Activated CD4-positive, alpha-beta memory T cell treated with anti-CD3 and anti-CD28 coated beads for 36 hours (primary cell): ENCODE data around the gene PHLPP2. TPM values are rescaled to one million over a fixed set of nuclear protein-coding genes. Genes with fewer than 3 reads are reported as not detected.

Source experiments
- CTCF ChIA-PET: fragments of 350-600 bp; sonication (Branson Sonifier 250); formaldehyde crosslinking; loops from one replicate; lab custom pipeline; 2021; ENCODE audit warnings: antibody characterized with exemption, inconsistent platforms; lab: Charles Lee
- POLR2A ChIA-PET: fragments of 350-600 bp; sonication (Branson Sonifier 250); formaldehyde crosslinking; loops from one replicate; lab custom pipeline; 2021; ENCODE audit warnings: antibody characterized with exemption; lab: Charles Lee
- DNase-seq: peaks from one replicate; pipeline ENCODE4 v3.0.0-alpha.2; 2020
- H3K27ac Mint-ChIP-seq: one replicate; pipeline ENCODE4 v1.8.0; 2021; ENCODE audit warnings: mixed read lengths
- H3K27me3 Mint-ChIP-seq: one replicate; pipeline ENCODE4 v1.8.0; 2021; ENCODE audit warnings: mixed read lengths
- H3K36me3 Mint-ChIP-seq: one replicate; pipeline ENCODE4 v1.8.0; 2021; ENCODE audit warnings: mixed read lengths
- H3K4me1 Mint-ChIP-seq: one replicate; pipeline ENCODE4 v1.8.0; 2021; ENCODE audit warnings: low read depth, mixed read lengths
- H3K4me3 Mint-ChIP-seq: one replicate; pipeline ENCODE4 v1.8.0; 2021; ENCODE audit warnings: mild to moderate bottlenecking, mixed read lengths
- H3K9me3 Mint-ChIP-seq: one replicate; pipeline ENCODE4 v1.8.0; 2021; ENCODE audit warnings: mixed read lengths
- intact Hi-C: fragments of 100-400 bp; cut with micrococcal nuclease; formaldehyde crosslinking; loops from one replicate; pipeline ENCODE4 v1.15.1; 2023
- total RNA-seq, 2 experiments: library from RNA; stranded (reverse); gene quantifications; one replicate each; pipeline ENCODE4 v1.2.3, GENCODE V29; 2021

PHLPP2 gene
- total RNA-seq, 2 experiments from 2014 or later, result 10.2 to 11.2 TPM

DNA sequence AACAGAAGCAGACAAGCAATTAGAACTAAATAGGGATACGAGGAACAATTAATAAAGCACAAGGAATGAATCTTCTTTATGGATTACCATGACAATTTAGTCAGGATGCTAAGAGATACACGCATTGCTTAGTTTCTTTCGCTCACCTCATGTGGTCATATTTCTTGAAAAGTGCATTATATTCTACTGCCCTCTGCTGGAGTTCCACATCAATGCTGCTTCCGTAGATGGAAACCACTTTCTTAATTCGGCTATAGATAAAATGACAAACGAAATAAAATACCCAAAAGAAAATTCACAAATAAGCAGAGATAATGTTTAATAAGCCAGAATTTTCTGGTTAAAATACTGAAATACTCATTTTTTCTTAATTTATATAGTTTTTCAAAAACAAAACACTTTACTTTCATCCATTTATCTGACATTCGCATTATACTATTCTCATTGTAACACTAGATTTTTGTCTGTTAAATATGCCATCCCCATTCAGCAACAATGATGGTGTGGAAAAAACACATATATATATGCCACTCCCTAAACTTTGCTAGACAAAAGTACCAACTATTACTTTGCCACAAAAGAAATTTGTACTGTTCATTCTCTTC is 22.0 kb upstream of the PHLPP2 start:
- Mint-ChIP-seq H3K36me3 (peaks cover 37% of the 10 kb centered on the region), H3K27ac (no peak overlapping the region), H3K27me3 (no peaks in the 10 kb centered on the region), H3K4me3 (no peak overlapping the region), H3K4me1 (peaks cover 4% of the 10 kb centered on the region), H3K9me3 (no peaks in the 10 kb centered on the region)
- DNase-seq, result no peak
- ChIA-PET CTCF (interaction anchor here (0.9 kb wide), 1 partner anchor 74 kb away, joined by 3 read pairs; no protein-coding TSS in a partner anchor), POLR2A (no interaction called here)
- intact Hi-C loops, result no loop called here

- Mint-ChIP-seq H3K4me3 (no peak overlapping the region), H3K9me3 (no peaks in the 10 kb centered on the region), H3K4me1 (no peaks in the 10 kb centered on the region), H3K27me3 (no peaks in the 10 kb centered on the region), H3K36me3 (peaks cover 43% of the 10 kb centered on the region), H3K27ac (no peak overlapping the region)
- POLR2A ChIA-PET, result no interaction called here
- CTCF ChIA-PET, result no interaction called here
- intact Hi-C loops, result no loop called here
- DNase-seq, result no peak
These were observed 14.4 kb upstream of the PHLPP2 start for GRCh38 chr16:71738855-71739254.

- intact Hi-C loops, result no loop called here
- CTCF ChIA-PET, result no interaction called here
- Mint-ChIP-seq H3K4me3 (no peak overlapping the region), H3K27ac (no peak overlapping the region), H3K4me1 (no peaks in the 10 kb centered on the region), H3K9me3 (no peaks in the 10 kb centered on the region), H3K27me3 (no peaks in the 10 kb centered on the region), H3K36me3 (peaks cover 47% of the 10 kb centered on the region)
- POLR2A ChIA-PET, result no interaction called here
- no peak for DNase-seq
These were observed 13.0 kb upstream of the PHLPP2 start for GRCh38 chr16:71737501-71737900.

- intact Hi-C loops, result no loop called here
- Mint-ChIP-seq H3K4me1 (peaks cover 3% of the 10 kb centered on the region), H3K9me3 (no peaks in the 10 kb centered on the region), H3K27ac (no peak overlapping the region), H3K27me3 (no peaks in the 10 kb centered on the region), H3K4me3 (no peak overlapping the region), H3K36me3 (peaks cover 49% of the 10 kb centered on the region)
- CTCF ChIA-PET, result interaction anchor here (3.0 kb wide), 1 partner anchor 11 kb away, joined by 12 read pairs; no protein-coding TSS in a partner anchor
- no peak for DNase-seq
- POLR2A ChIA-PET, result no interaction called here
These were observed 10.0 kb upstream of the PHLPP2 start for GRCh38 chr16:71734511-71734910.

DNA sequence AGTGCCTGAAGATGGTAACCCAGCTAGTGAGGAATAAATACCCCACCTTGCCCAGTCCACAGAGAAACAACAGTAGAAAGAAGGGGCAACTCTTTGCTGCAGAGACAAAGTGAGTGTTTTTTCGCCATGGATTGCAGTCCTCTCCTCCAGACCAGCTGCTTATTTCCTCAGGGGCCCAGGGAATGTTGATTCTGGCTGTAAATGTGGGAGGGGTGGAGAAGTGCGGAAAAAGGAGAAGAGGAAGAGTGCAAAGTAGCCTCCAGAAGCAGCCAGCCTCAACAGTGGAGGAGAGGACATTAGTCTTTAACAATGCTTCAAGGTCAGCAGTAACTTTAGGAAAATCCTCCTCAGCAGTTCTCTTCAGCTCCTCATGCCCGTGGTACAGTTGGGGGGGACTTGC is 8.1 kb upstream of the PHLPP2 start:
- ChIA-PET POLR2A (no interaction called here), CTCF (no interaction called here)
- no peak for DNase-seq
- Mint-ChIP-seq H3K4me1 (peaks cover 3% of the 10 kb centered on the region), H3K27me3 (no peaks in the 10 kb centered on the region), H3K36me3 (peaks cover 34% of the 10 kb centered on the region), H3K27ac (no peak overlapping the region), H3K4me3 (no peak overlapping the region), H3K9me3 (no peaks in the 10 kb centered on the region)
- intact Hi-C loops, result no loop called here

GRCh38 chr16:71727551-71728324 is 3.2 kb upstream of the PHLPP2 start:
- DNase-seq, result no peak
- Mint-ChIP-seq H3K36me3 (peaks cover 14% of the 10 kb centered on the region), H3K4me3 (no peak overlapping the region), H3K27ac (no peak overlapping the region), H3K27me3 (peaks cover 7% of the 10 kb centered on the region), H3K9me3 (no peaks in the 10 kb centered on the region), H3K4me1 (peaks cover 11% of the 10 kb centered on the region)
- ChIA-PET POLR2A (no interaction called here), CTCF (interaction anchor here (0.9 kb wide), 1 partner anchor 18 kb away, joined by 3 read pairs; no protein-coding TSS in a partner anchor)
- intact Hi-C loops, result loop anchor here (10.0 kb wide), 1 partner anchor 263 kb away; the partner anchor contains the start of gene ZNF23

DNA sequence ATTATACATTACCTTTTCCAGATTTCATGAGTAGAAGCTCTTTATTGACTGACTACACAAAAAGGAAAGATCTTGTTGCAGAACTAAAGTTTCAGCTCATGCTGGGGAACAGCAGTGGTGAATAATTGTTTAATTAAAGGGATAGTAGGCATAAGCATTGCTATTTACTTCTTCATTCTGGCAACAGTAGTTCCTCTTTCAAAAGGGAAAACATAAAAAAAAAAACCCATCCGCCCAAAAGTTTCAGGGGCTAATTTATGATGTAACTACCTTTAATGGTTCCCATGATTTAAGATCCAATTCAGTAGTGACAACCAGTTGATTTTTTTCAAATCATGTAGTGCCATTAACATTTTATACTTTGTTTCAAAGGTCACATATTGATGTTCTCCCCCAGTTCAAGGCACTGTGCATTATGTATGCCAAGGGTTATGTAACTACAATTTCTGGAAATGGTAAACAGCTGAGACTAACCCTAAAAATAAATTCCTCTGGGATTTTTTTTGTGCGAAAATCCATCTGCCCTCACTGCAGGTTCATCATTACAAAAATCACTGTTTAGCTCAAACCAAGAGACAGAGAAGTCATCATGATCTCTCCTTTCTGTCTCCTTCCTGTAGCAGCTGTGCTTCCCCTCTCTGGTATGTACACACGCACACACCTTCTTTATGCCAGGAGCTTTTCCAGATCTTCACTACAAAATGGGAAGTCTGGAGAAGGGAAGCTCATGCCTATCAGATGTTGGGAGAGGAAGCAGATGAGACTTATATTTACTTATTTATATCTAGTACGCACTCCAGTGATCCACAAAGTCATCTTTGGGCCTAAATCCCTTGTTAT is 2.2 kb upstream of the PHLPP2 start:
- H3K27ac Mint-ChIP-seq, result no peak overlapping the region
- peaks cover 4% of the 10 kb centered on the region for H3K36me3 Mint-ChIP-seq
- H3K4me1 Mint-ChIP-seq, result peaks cover 18% of the 10 kb centered on the region
- DNase-seq, result no peak
- intact Hi-C loops, result loop anchor here (10.0 kb wide), 1 partner anchor 262 kb away; the partner anchor contains the start of gene ZNF23
- H3K4me3 Mint-ChIP-seq, result no peak overlapping the region
- no peaks in the 10 kb centered on the region for H3K9me3 Mint-ChIP-seq
- POLR2A ChIA-PET, result no interaction called here
- CTCF ChIA-PET, result interaction anchor here (0.9 kb wide), 1 partner anchor 19 kb away, joined by 3 read pairs; no protein-coding TSS in a partner anchor
- peaks cover 7% of the 10 kb centered on the region for H3K27me3 Mint-ChIP-seq

DNA sequence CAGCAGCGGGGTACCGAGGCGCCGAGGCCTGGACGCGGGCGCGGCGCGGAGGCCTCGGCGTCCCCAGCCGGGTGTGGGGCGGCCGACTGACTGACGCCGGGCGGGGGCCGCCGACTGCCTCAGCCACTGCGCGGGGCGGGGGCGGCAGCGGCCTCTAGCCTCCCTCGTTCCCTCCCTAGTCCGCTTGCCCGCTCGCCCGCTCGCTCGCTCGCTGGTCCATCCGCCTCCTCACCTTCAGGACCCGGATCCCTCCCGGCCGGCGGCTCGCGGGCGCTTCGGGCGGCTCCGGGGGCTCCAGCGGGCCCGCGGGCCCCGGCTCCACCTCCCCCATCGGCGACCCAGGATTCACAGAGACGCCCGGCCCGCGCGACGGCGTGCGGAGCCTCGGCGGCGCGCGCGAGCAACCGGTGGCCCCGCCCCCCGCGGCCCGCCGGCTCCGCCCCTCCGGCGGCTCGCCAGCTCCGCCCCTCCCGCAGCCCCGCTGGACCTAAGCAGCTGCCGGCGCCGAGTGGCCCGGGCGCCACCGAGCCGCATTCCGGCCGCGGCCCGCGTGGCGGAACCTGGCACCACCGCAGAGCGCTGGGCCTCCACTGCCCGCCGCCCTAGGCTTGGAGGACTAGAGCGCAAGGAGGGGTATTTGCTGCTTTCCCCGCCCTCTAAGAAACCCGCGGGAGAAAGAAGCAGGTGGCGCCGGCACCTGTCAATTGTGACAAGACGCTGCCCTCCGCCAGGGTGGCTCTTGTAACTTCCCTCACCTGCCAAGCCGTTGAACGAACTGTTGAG is 773 bp downstream of the PHLPP2 start:
- Mint-ChIP-seq H3K4me1 (peaks cover 15% of the 10 kb centered on the region), H3K4me3 (peak overlapping the region; percentile 76), H3K27ac (no peak overlapping the region), H3K9me3 (no peaks in the 10 kb centered on the region), H3K27me3 (peaks cover 7% of the 10 kb centered on the region), H3K36me3 (no peaks in the 10 kb centered on the region)
- ChIA-PET CTCF (interaction anchor here (0.9 to 1.4 kb wide), 2 partner anchors 72 to 159 kb away, joined by 4 read pairs; no protein-coding TSS in a partner anchor), POLR2A (interaction anchor here (1.6 kb wide), 1 partner anchor 159 kb away, joined by 5 read pairs; no protein-coding TSS in a partner anchor)
- intact Hi-C loops, result loop anchor here (1.0 to 10.0 kb wide), 7 partner anchors 85 to 369 kb away; partner anchors contain the start of genes AP1G1, DHODH, DHX38 and IST1
- DNase-seq, result peak; percentile 83

DNA sequence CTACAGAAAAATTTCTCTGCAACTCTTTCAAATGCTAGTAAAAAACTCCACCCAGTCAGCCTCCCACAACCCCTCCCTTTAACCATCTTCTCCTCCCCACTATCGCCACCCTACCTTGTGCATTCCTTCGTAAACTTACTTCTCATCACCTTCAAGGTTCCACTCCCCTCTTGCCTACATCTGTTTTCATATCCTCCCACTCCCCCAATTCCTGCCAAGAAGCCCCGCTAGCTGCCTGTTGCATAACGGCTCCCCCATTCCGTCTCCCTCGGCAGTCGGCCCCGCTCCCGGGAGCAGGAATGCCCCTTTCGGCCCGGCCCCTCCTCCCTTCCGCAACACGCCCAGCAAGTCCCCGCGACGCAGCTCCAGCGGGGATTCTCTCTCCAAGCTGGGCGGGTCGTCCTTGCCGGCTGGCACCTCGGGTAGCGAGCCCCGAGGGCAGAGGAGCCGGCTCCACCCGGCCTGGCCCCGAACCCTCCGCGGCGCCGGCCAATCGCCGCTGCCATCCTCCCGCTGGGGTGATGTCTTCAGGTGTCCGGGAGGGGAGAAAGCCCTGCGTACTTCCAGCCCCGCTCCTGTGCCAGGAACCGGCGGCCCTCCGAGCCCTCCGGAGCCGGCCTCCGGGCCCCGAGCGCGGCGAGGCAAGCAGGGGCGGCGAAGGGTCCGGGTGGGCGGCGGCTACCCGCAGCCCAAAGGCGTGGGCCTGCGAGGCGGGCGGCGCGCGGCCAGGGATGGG is 1.5 kb downstream of the PHLPP2 start:
- Mint-ChIP-seq H3K4me3 (peak overlapping the region; percentile 94), H3K27me3 (peaks cover 7% of the 10 kb centered on the region), H3K36me3 (no peaks in the 10 kb centered on the region), H3K9me3 (no peaks in the 10 kb centered on the region), H3K27ac (peak overlapping the region; percentile 84), H3K4me1 (peaks cover 15% of the 10 kb centered on the region)
- CTCF ChIA-PET, result interaction anchor here (0.9 to 1.4 kb wide), 2 partner anchors 73 to 160 kb away, joined by 4 read pairs; no protein-coding TSS in a partner anchor
- POLR2A ChIA-PET, result interaction anchor here (1.6 kb wide), 1 partner anchor 160 kb away, joined by 5 read pairs; no protein-coding TSS in a partner anchor
- intact Hi-C loops, result loop anchor here (1.0 to 10.0 kb wide), 5 partner anchors 159 to 369 kb away; partner anchors contain the start of genes DHODH, DHX38, IST1 and TXNL4B
- DNase-seq, result peak; percentile 71

DNA sequence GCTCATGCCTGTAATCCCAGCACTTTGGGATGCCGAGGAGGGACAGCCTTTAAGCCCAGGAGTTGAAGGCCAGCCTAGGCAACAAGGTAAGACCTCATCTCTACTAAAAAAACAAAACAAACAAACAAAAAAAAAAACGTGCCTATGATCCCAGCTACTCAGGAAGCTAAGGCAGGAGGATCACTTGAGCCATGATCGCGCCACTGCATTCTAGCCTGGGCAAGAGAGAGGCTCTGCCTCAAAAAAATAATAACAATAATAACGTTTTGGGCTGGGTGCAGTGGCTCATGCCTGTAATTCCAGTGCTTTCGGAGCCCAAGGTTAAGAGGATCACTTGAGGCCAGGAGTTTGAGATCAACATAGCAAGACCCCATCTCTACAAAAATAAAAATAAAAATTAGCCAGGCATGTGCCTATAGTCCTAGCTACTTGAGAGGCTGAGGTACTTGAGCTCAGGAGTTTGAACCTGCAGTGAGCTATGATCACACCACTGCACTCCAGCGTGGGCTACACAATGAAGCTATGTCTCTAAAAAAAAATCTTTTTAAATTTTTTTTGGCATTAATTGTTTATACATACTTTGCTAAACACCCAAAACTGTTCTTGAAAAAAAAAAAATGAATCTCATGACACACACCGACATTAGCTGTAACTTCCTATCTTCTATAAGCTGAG is 3.3 kb downstream of the PHLPP2 start:
- POLR2A ChIA-PET, result no interaction called here
- Mint-ChIP-seq H3K4me3 (no peak overlapping the region), H3K27me3 (peaks cover 7% of the 10 kb centered on the region), H3K27ac (no peak overlapping the region), H3K4me1 (peaks cover 15% of the 10 kb centered on the region), H3K36me3 (no peaks in the 10 kb centered on the region), H3K9me3 (no peaks in the 10 kb centered on the region)
- no peak for DNase-seq
- intact Hi-C loops, result loop anchor here (5.0 to 10.0 kb wide), 2 partner anchors 256 to 371 kb away; partner anchors contain the start of genes DHX38, TXNL4B and ZNF23
- CTCF ChIA-PET, result interaction anchor here (0.6 to 1.2 kb wide), 3 partner anchors 111 to 310 kb away, joined by 3 read pairs; no protein-coding TSS in a partner anchor
